K562 (cell line): ENCODE data around the gene PIK3AP1. TPM values are rescaled to one million over a fixed set of nuclear protein-coding genes. Genes with fewer than 3 reads are reported as not detected.

ENCODE experiments used
- ATAC-seq: fragments of 200-7000 bp; cut with Tn5 transposase; 3 replicates; pipeline ENCODE4 v1.9.1; 2020; ENCODE audit warnings: moderate library complexity
- BruUV-seq: library from RNA; stranded (reverse); fragments of 400-500 nt; replicated peaks from 2 replicates; lab custom pipeline; 2021; lab: Mats Ljungman, UMichigan
- CTCF ChIA-PET: fragments of 300-600 bp; formaldehyde crosslinking; extraction: SDS; loops from one replicate; lab custom pipeline; 2021; ENCODE audit warnings: low intra/inter-chr PET ratio; lab: Yijun Ruan, JAX
- POLR2A ChIA-PET: fragments of 300-600, 350-650 bp; sonication (Branson Sonifier 250); formaldehyde crosslinking; extraction: SDS; loops from one replicate; lab custom pipeline; 2021; ENCODE audit warnings: antibody characterized with exemption, inconsistent platforms; lab: Yijun Ruan, JAX
- DNase-seq, 4 experiments: peaks; one replicate each; pipeline versions ENCODE4 v3.0.0 to v3.0.0-alpha.2; 2011 to 2018; ENCODE audit warnings: low spot score in 3 of 4, mixed read lengths in 3 of 4; ENCODE audit errors: extremely low read depth in 1 of 4
- FAIRE-seq: peaks from 2 replicates; lab custom pipeline; 2011; peaks lifted over from hg19 to GRCh38; lab: Jason Lieb, UNC
- H2AFZ ChIP-seq: 2 replicates; pipeline ENCODE4 v1.6.0; 2011; ENCODE audit warnings: low read depth, low read length, control low read depth, inconsistent platforms
- H3K27ac ChIP-seq: fragments of 200-600 bp; 3 replicates; pipeline ENCODE4 v1.8.0; 2011; ENCODE audit warnings: low read depth, mild to moderate bottlenecking, control low read depth, inconsistent platforms, low read length, moderate library complexity, mixed read lengths; ENCODE audit errors: extremely low read depth
- H3K27me3 ChIP-seq, 2 experiments: fragments of 300-600 bp in 1 of 2; 2 replicates in 1 of 2; 3 replicates in 1 of 2; pipeline versions ENCODE4 v1.6.0 to v1.8.0; 2011; ENCODE audit warnings: inconsistent platforms in 2 of 2, low read length in 2 of 2, mild to moderate bottlenecking in 1 of 2, mixed read lengths in 1 of 2, moderate library complexity in 1 of 2; ENCODE audit not compliant: control insufficient read depth in 2 of 2, insufficient read depth in 2 of 2
- H3K36me3 ChIP-seq: fragments of 300-600 bp; 3 replicates; pipeline ENCODE4 v1.8.0; 2011; ENCODE audit warnings: mild to moderate bottlenecking, low read length, inconsistent platforms; ENCODE audit not compliant: control insufficient read depth, insufficient read depth
- H3K4me1 ChIP-seq, 2 experiments: fragments of 200-600 bp in 1 of 2; replicated peaks in 1 of 2; 2 replicates in 1 of 2; 3 replicates in 1 of 2; pipeline versions ENCODE4 v1.5.1 to v1.8.0; 2011; ENCODE audit warnings: inconsistent platforms in 2 of 2, low read length in 2 of 2, mild to moderate bottlenecking in 1 of 2, mixed read lengths in 1 of 2, moderate library complexity in 1 of 2; ENCODE audit not compliant: control insufficient read depth in 2 of 2, insufficient read depth in 2 of 2
- H3K4me2 ChIP-seq: 2 replicates; pipeline ENCODE4 v1.6.1; 2011; ENCODE audit warnings: low read length, control low read depth, inconsistent platforms, mixed read lengths; ENCODE audit not compliant: insufficient read depth
- H3K4me3 ChIP-seq: fragments of 200-600 bp; sonication (generic), shearing (Covaris generic); 2 replicates; pipeline ENCODE4 v1.5.1; 2016; ENCODE audit warnings: control low read depth, inconsistent platforms
- H3K79me2 ChIP-seq: fragments of 200-600 bp; 3 replicates; pipeline ENCODE4 v1.8.0; 2011; ENCODE audit warnings: low read length, inconsistent platforms; ENCODE audit not compliant: control insufficient read depth, insufficient read depth
- H3K9ac ChIP-seq, 2 experiments: 2 replicates each; pipeline versions ENCODE4 v1.6.0 to v1.6.1; 2011; ENCODE audit warnings: low read depth in 2 of 2, low read length in 2 of 2, control low read depth in 1 of 2, inconsistent platforms in 1 of 2, mild to moderate bottlenecking in 1 of 2, mixed read lengths in 1 of 2; ENCODE audit not compliant: insufficient read depth in 1 of 2
- H3K9me1 ChIP-seq: one replicate; pipeline ENCODE4 v1.6.0; 2011; ENCODE audit warnings: inconsistent platforms, mild to moderate bottlenecking, low read length, moderate library complexity; ENCODE audit not compliant: control insufficient read depth, insufficient read depth
- H3K9me3 ChIP-seq: replicated peaks from 2 replicates; pipeline ENCODE4 v1.5.1; 2011; ENCODE audit warnings: low read depth, low read length, inconsistent platforms; ENCODE audit not compliant: control insufficient read depth, insufficient read depth
- H4K20me1 ChIP-seq: replicated peaks from 2 replicates; pipeline ENCODE4 v1.6.1; 2011; ENCODE audit warnings: low read length, inconsistent platforms, mixed read lengths; ENCODE audit not compliant: control insufficient read depth, insufficient read depth
- CBFB ChIP-seq: sonication (generic); formaldehyde crosslinking; IDR thresholded peaks from 2 replicates; pipeline ENCODE4 v1.4.0; 2020; ENCODE audit warnings: mild to moderate bottlenecking, missing genetic modification reagents
- FUS ChIP-seq: fragments of 200-400 bp; formaldehyde crosslinking; optimal IDR thresholded peaks from 2 replicates; pipeline ENCODE3; 2017; ENCODE audit warnings: low read depth, low read length
- HDAC1 ChIP-seq, 2 experiments: fragments of 450-650 bp; IDR thresholded peaks; 2 replicates each; pipeline ENCODE4 v1.6.1; 2016 to 2017; ENCODE audit warnings: inconsistent platforms in 1 of 2, mild to moderate bottlenecking in 1 of 2, moderate library complexity in 1 of 2
- LEF1 ChIP-seq: fragments of 450-650 bp; IDR thresholded peaks from 2 replicates; pipeline ENCODE4 v1.6.1; 2016; ENCODE audit warnings: mild to moderate bottlenecking
- MTA2 ChIP-seq: fragments of 450-650 bp; IDR thresholded peaks from 2 replicates; pipeline ENCODE4 v1.6.1; 2016; ENCODE audit warnings: low read depth
- NFATC3 ChIP-seq: fragments of 450-650 bp; IDR thresholded peaks from 2 replicates; pipeline ENCODE4 v1.6.1; 2017; ENCODE audit warnings: mild to moderate bottlenecking
- NR2C2 ChIP-seq, 2 experiments: fragments of 200-800 bp in 1 of 2; sonication (Bioruptor generic) in 1 of 2; sonication (generic) in 1 of 2; formaldehyde crosslinking in 1 of 2; IDR thresholded peaks; 2 replicates each; pipeline versions ENCODE4 v1.6.1 to v1.8.0; 2016 to 2022; ENCODE audit warnings: mild to moderate bottlenecking in 1 of 2, missing compliant biosample characterization in 1 of 2, missing genetic modification characterization in 1 of 2, missing genetic modification reagents in 1 of 2
- NUFIP1 ChIP-seq: fragments of 450-650 bp; IDR thresholded peaks from 2 replicates; pipeline ENCODE4 v1.6.1; 2018; ENCODE audit not compliant: partially characterized antibody
- SMAD2 ChIP-seq: fragments of 150-350 bp; IDR thresholded peaks from 2 replicates; pipeline ENCODE4 v1.6.1; 2014; ENCODE audit warnings: low read depth, mild to moderate bottlenecking, low read length
- TBP ChIP-seq: optimal IDR thresholded peaks from 2 replicates; pipeline ENCODE3; 2011; ENCODE audit warnings: low read depth, low read length, improper control_type of control experiment
- ZNF175 ChIP-seq: fragments of 200-800 bp; sonication (Bioruptor generic); IDR thresholded peaks from 2 replicates; pipeline ENCODE4 v1.6.1; 2016; ENCODE audit warnings: low read depth, mild to moderate bottlenecking, missing genetic modification characterization, missing compliant biosample characterization
- WGBS: fragments of 100-300 bp; shearing (Covaris generic); methylation state at CpG from one replicate; pipeline ENCODE4 v1.1.6; 2016; ENCODE audit warnings: low coverage, mixed read lengths; ENCODE audit not compliant: insufficient coverage; ENCODE audit errors: missing lambda C conversion rate; 5-methylcytosine and 5-hydroxymethylcytosine counted together
- in situ Hi-C: fragments of 300-500 bp; cut with MboI; formaldehyde crosslinking; loops from 4 replicates; pipeline ENCODE4 v1.15.0; 2018; ENCODE audit warnings: inconsistent platforms, mixed read lengths
- intact Hi-C: fragments of 100-400 bp; cut with micrococcal nuclease; formaldehyde crosslinking; loops from 2 replicates; pipeline ENCODE4 v1.14.2; 2022
- polyA plus RNA-seq, 8 experiments: library from polyadenylated mRNA; depleted of rRNA in 4 of 8; stranded (reverse) in 5 of 8; unstranded in 3 of 8; fragments of >200 nt; fragmentation: Nextera tagmentation in 2 of 8; fragmentation: Illumina TruSeq in 1 of 8; extraction: Ambion mirVana in 2 of 8; extraction: Trizol in 1 of 8; gene quantifications; 2 replicates each; pipeline versions ENCODE4 v1.2.1 to v1.2.3, GENCODE V29; 2011 to 2014; ENCODE audit warnings: inconsistent platforms in 1 of 8, missing spikeins in 1 of 8
- total RNA-seq, 7 experiments: library from RNA; depleted of rRNA in 6 of 7; stranded (reverse); fragments of >200 nt in 6 of 7; fragmentation: Illumina TruSeq in 2 of 7; extraction: Trizol in 2 of 7; gene quantifications; 2 replicates each; pipeline versions ENCODE4 v1.2.1 to v1.2.3, GENCODE V29; 2011 to 2021; ENCODE audit warnings: low replicate concordance in 1 of 7

Gene PIK3AP1
- total and polyA plus RNA-seq, 9 of the 15 experiments (the other 6 are each of a cell fraction or from before 2014, with no cell fraction given) = 0.20 to 2.4 (median 1.4) TPM

DNA sequence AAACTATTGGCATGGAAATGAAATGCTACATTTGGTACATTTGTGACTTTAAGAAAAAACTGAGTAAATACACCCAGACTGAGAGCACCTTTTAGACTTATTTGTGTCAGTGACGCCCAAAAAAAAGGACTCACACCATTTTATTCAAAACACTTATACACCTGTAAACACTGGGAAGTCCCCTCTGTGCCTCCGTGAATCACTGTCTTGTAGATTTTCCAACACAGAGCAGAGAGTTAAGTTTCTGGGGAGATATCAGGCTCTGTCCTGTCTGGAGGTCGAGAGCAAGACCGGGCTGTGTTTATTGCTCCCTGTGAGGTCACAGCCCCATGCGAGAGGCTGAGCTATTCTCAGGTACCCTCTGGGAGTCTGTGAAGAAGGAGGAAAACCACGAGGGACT is 72.8 kb downstream of the PIK3AP1 start:
- H3K4me2 ChIP-seq = no peak overlapping the region
- H3K27me3 ChIP-seq = peaks cover 0 to 12% of the 10 kb centered on the region in 2 experiments; a peak in 2 of 5 replicates
- intact Hi-C loops (loop anchor here (10.0 kb wide), 2 partner anchors 253 to 377 kb away; no protein-coding TSS in a partner anchor), in situ Hi-C loops (loop anchor here (10.0 kb wide), 1 partner anchor 387 kb away; no protein-coding TSS in a partner anchor)
- H3K79me2 ChIP-seq = no peaks in the 10 kb centered on the region
- H3K9me3 ChIP-seq = no peaks in the 10 kb centered on the region
- H3K36me3 ChIP-seq = no peaks in the 10 kb centered on the region
- H3K4me1 ChIP-seq = no peaks in the 10 kb centered on the region
- no peak overlapping the region for H2AFZ ChIP-seq
- H3K27ac ChIP-seq = no peak overlapping the region
- FAIRE-seq = no peak
- no peak for TF ChIP-seq TBP
- no peak for TF ChIP-seq NUFIP1
- TF ChIP-seq ZNF175 = no peak
- TF ChIP-seq LEF1 = no peak
- no peak for TF ChIP-seq SMAD2
- no peak for TF ChIP-seq CBFB (CRISPR knock-in tag)
- no peak for TF ChIP-seq NFATC3
- TF ChIP-seq MTA2 = no peak
- no peak for TF ChIP-seq HDAC1 (IDR thresholded peaks at IDR 0.05)
- no peak for TF ChIP-seq NR2C2 (CRISPR knock-in tag; IDR thresholded peaks at IDR 0.05)
- no peak for TF ChIP-seq NR2C2 (tag; IDR thresholded peaks at IDR 0.05)
- TF ChIP-seq FUS = no peak
- POLR2A ChIA-PET = no interaction called here
- no TSS peak for BruUV-seq
- peak overlapping the region in 1 of 2 experiments; percentile 13; a peak in 1 of 4 replicates for H3K9ac ChIP-seq
- ATAC-seq = no peak
- WGBS = 12% methylated on average over 6 of the region's 6 CpGs
- no peak for DNase-seq
- no peaks in the 10 kb centered on the region for H4K20me1 ChIP-seq
- H3K4me3 ChIP-seq = no peak overlapping the region
- H3K9me1 ChIP-seq = no peaks in the 10 kb centered on the region
- CTCF ChIA-PET = interaction anchor here (0.5 kb wide), 1 partner anchor 310 kb away, joined by 3 read pairs; no protein-coding TSS in a partner anchor
